ENCODE data around the gene POLE3.

- TF ChIP-seq CTCF (IDR thresholded peaks at IDR 0.05), result no peak
- no peak for TF ChIP-seq POLR2AphosphoS5 (IDR thresholded peaks at IDR 0.05)
Measured at GRCh38 chr9:113391917-113392316, 18.6 kb downstream of the POLE3 start.
